ENCODE measurements around the gene CDKN1A.

CDKN1A gene

GRCh38 chr6:36636283-36636682 lies 42.2 kb upstream of the CDKN1A start:
- Histone ChIP-seq H3K27me3 (ENCODE audit: insufficient read depth, low read length) (0 out of 2 replicates have a peak, but pooled peaks cover 4% of the 10 kb centered on the region), H3K79me2 (ENCODE audit: insufficient read depth, low read length) (no peaks in the 10 kb centered on the region), H3F3A (ENCODE audit: insufficient read depth, low read length) (no peaks in the 10 kb centered on the region), H3K4me2 (ENCODE audit: low read length) (no peak overlapping the region), H3K27ac (ENCODE audit: low read depth, low read length, poor library complexity, severe bottlenecking) (no peak overlapping the region), H3K9me3 (ENCODE audit: low read length) (no peaks in the 10 kb centered on the region), H2AFZ (ENCODE audit: low read length) (no peak overlapping the region), H3K36me3 (ENCODE audit: insufficient read depth, low read length) (no peaks in the 10 kb centered on the region), H4K20me1 (ENCODE audit: insufficient read depth, low read length) (no peaks in the 10 kb centered on the region), H3K9me2 (ENCODE audit: low read depth, low read length) (no peaks in the 10 kb centered on the region), H3K9ac (ENCODE audit: low read length) (no peak overlapping the region), H3K4me1 (ENCODE audit: insufficient read depth, low read length, severe bottlenecking) (no peaks in the 10 kb centered on the region), H3K4me3 (ENCODE audit: low read depth, low read length, poor library complexity, severe bottlenecking) (no peak overlapping the region)
- TF ChIP-seq EZH2 (IDR thresholded peaks at IDR 0.05; ENCODE audit: borderline replicate concordance, low read length) (no peak), CTCF (IDR thresholded peaks at IDR 0.05; ENCODE audit: low read length) (no peak)

- Histone ChIP-seq H4K20me1 (ENCODE audit: insufficient read depth, low read length) (no peaks in the 10 kb centered on the region), H3F3A (ENCODE audit: insufficient read depth, low read length) (no peaks in the 10 kb centered on the region), H3K4me3 (ENCODE audit: low read depth, low read length, poor library complexity, severe bottlenecking) (no peak overlapping the region), H3K79me2 (ENCODE audit: insufficient read depth, low read length) (no peaks in the 10 kb centered on the region), H3K4me1 (ENCODE audit: insufficient read depth, low read length, severe bottlenecking) (no peaks in the 10 kb centered on the region), H3K27ac (ENCODE audit: low read depth, low read length, poor library complexity, severe bottlenecking) (no peak overlapping the region), H3K9me3 (ENCODE audit: low read length) (no peaks in the 10 kb centered on the region), H3K4me2 (ENCODE audit: low read length) (no peak overlapping the region), H2AFZ (ENCODE audit: low read length) (no peak overlapping the region), H3K9me2 (ENCODE audit: low read depth, low read length) (no peaks in the 10 kb centered on the region), H3K36me3 (ENCODE audit: insufficient read depth, low read length) (no peaks in the 10 kb centered on the region), H3K27me3 (ENCODE audit: insufficient read depth, low read length) (0 out of 2 replicates have a peak, but pooled peaks cover 4% of the 10 kb centered on the region), H3K9ac (ENCODE audit: low read length) (no peak overlapping the region)
- TF ChIP-seq CTCF (IDR thresholded peaks at IDR 0.05; ENCODE audit: low read length) (no peak), EZH2 (IDR thresholded peaks at IDR 0.05; ENCODE audit: borderline replicate concordance, low read length) (no peak)
Measured at GRCh38 chr6:36636687-36637418, 41.7 kb upstream of the CDKN1A start.

GRCh38 chr6:36638579-36638978 lies 39.9 kb upstream of the CDKN1A start:
- Histone ChIP-seq H3K9ac (ENCODE audit: low read length) (no peak overlapping the region), H3K36me3 (ENCODE audit: insufficient read depth, low read length) (no peaks in the 10 kb centered on the region), H3K27me3 (ENCODE audit: insufficient read depth, low read length) (no peaks in the 10 kb centered on the region), H3K27ac (ENCODE audit: low read depth, low read length, poor library complexity, severe bottlenecking) (no peak overlapping the region), H2AFZ (ENCODE audit: low read length) (no peak overlapping the region), H4K20me1 (ENCODE audit: insufficient read depth, low read length) (no peaks in the 10 kb centered on the region), H3K79me2 (ENCODE audit: insufficient read depth, low read length) (no peaks in the 10 kb centered on the region), H3K4me3 (ENCODE audit: low read depth, low read length, poor library complexity, severe bottlenecking) (no peak overlapping the region), H3K4me2 (ENCODE audit: low read length) (no peak overlapping the region), H3K9me3 (ENCODE audit: low read length) (no peaks in the 10 kb centered on the region), H3F3A (ENCODE audit: insufficient read depth, low read length) (no peaks in the 10 kb centered on the region), H3K4me1 (ENCODE audit: insufficient read depth, low read length, severe bottlenecking) (no peaks in the 10 kb centered on the region), H3K9me2 (ENCODE audit: low read depth, low read length) (no peaks in the 10 kb centered on the region)
- TF ChIP-seq CTCF (IDR thresholded peaks at IDR 0.05; ENCODE audit: low read length) (no peak), EZH2 (IDR thresholded peaks at IDR 0.05; ENCODE audit: borderline replicate concordance, low read length) (no peak)
